Measurements from ENCODE around the gene CYP1B1. TPM values are rescaled to one million over a fixed set of nuclear protein-coding genes. Genes with fewer than 3 reads are reported as not detected.
"Not testable (repeated sequence)": the region's sequence is repeated elsewhere in the genome, so short reads cannot be mapped to it uniquely, and the experiment has no call there.

The CYP1B1 gene
- total and polyA plus RNA-seq, 7 experiments from 2014 or later, result 0.05 to 24.9 (median 6.6) TPM; not detected in 1

DNA sequence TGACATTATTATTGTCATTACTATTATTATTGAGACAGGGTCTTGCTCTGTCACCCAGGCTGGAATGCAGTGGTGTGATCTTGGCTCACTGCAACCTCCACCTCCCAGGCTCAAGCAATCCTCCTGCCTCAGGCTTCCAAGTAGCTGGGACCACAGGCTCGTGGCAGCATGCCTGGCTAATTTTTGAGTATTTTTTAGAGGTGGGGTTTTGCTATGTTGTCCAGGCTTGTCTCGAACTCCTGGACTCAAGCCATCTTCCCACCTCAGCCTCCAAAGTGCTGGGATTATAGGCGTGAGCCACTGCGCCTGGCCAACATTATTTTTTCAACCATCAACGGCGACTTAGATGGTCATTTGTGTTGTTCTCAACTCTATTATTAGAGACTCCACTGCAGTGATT lies 14.3 kb upstream of the CYP1B1 start:
- ATAC-seq; DNase-seq; H3K4me3 ChIP-seq (ENCODE audit: low read length); H3K9me3 ChIP-seq (ENCODE audit: control insufficient read depth in 2 of 3, low read length in 3 of 3); intact Hi-C loops (cut with micrococcal nuclease); POLR2A ChIA-PET; H3K27ac Mint-ChIP-seq; H3K4me1 Mint-ChIP-seq; H3K27me3 ChIP-seq (ENCODE audit: control insufficient read depth in 2 of 2, insufficient read depth in 2 of 2, low read length in 2 of 2); H3K27ac ChIP-seq (ENCODE audit: low read depth, low read length); H3K36me3 Mint-ChIP-seq; H3K4me1 ChIP-seq (ENCODE audit: control insufficient read depth in 2 of 2, insufficient read depth in 2 of 2, low read length in 2 of 2); H3K4me3 Mint-ChIP-seq; H3K36me3 ChIP-seq (ENCODE audit: control insufficient read depth in 2 of 3, insufficient read depth in 3 of 3, low read length in 3 of 3); CTCF ChIA-PET; H3K9me3 Mint-ChIP-seq: not testable (repeated sequence)
- peaks cover 22 to 49% (median 29%) of the 10 kb centered on the region in 5 donors for H3K27me3 Mint-ChIP-seq

DNA sequence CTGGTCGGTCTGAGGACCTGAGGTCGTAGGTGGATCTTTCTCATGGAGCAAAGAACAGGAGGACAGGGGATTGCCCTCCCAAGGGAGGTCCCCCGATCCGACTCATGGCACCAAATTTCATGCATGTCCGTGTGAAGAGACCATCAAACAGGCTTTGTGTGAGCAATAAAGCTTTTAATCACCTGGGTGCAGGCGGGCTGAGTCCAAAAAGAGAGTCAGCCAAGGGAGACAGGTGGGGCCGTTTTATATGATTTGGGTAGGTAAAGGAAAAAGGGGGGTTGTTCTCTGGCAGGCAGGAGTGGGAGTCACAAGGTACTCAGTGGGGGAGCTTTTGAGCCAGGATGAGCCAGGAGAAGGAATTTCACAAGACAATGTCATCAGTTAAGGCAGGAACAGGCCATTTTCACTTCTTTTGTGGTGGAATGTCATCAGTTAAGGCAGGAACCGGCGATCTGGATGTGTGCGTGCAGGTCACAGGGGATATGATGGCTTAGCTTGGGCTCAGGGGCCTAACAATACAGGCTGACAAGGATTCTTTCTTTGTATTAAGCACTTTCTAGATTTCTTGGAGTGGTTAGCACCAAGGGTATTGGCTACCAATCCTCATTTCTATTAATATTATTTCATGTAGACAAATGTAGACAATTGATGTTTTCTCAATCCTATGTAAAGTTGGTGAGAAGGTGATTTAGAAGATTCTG lies 10.2 kb upstream of the CYP1B1 start:
- H3K9me3 Mint-ChIP-seq; H3K9me3 ChIP-seq (ENCODE audit: control insufficient read depth in 2 of 3, low read length in 3 of 3); H3K36me3 Mint-ChIP-seq; H3K27ac ChIP-seq (ENCODE audit: low read depth, low read length); H3K4me3 ChIP-seq (ENCODE audit: low read length); CTCF ChIA-PET; intact Hi-C loops (cut with micrococcal nuclease); POLR2A ChIA-PET; DNase-seq; ATAC-seq; H3K4me1 ChIP-seq (ENCODE audit: control insufficient read depth in 2 of 2, insufficient read depth in 2 of 2, low read length in 2 of 2); H3K4me3 Mint-ChIP-seq; H3K4me1 Mint-ChIP-seq; H3K36me3 ChIP-seq (ENCODE audit: control insufficient read depth in 2 of 3, insufficient read depth in 3 of 3, low read length in 3 of 3); H3K27me3 ChIP-seq (ENCODE audit: control insufficient read depth in 2 of 2, insufficient read depth in 2 of 2, low read length in 2 of 2): not testable (repeated sequence)
- peaks cover 25 to 46% (median 34%) of the 10 kb centered on the region in 5 donors for H3K27me3 Mint-ChIP-seq
- H3K27ac Mint-ChIP-seq, result peak overlapping the region in 1 of 9 donors; percentile 21

DNA sequence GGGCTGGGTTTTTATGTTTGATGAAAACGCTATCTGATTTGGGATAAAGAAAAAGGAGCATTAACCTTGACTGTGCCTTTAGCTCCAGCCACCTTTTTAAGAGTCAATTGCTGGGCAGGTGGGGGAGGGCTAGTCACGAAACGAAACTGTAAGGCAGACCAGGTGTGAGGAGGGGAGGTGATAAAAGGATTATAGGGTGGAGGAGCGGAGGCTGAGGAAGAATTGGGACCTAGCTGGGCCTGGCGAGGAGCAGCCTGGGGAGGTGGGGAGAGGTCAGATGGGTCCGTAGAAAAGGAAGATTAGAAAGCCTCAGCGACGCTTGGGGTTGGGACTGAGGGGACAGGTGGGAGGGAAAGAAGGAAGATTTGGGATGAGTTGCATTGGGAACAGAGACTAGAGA lies 8.6 kb upstream of the CYP1B1 start:
- H3K36me3 Mint-ChIP-seq; H3K27ac Mint-ChIP-seq; H3K4me1 ChIP-seq (ENCODE audit: control insufficient read depth in 2 of 2, insufficient read depth in 2 of 2, low read length in 2 of 2); H3K4me3 ChIP-seq (ENCODE audit: low read length); POLR2A ChIA-PET; H3K36me3 ChIP-seq (ENCODE audit: control insufficient read depth in 2 of 3, insufficient read depth in 3 of 3, low read length in 3 of 3); H3K4me3 Mint-ChIP-seq; intact Hi-C loops (cut with micrococcal nuclease); H3K4me1 Mint-ChIP-seq; H3K9me3 Mint-ChIP-seq; ATAC-seq; H3K27ac ChIP-seq (ENCODE audit: low read depth, low read length); DNase-seq; CTCF ChIA-PET; H3K27me3 ChIP-seq (ENCODE audit: control insufficient read depth in 2 of 2, insufficient read depth in 2 of 2, low read length in 2 of 2); H3K9me3 ChIP-seq (ENCODE audit: control insufficient read depth in 2 of 3, low read length in 3 of 3): not testable (repeated sequence)
- peaks cover 25 to 59% (median 42%) of the 10 kb centered on the region in 5 donors for H3K27me3 Mint-ChIP-seq

DNA sequence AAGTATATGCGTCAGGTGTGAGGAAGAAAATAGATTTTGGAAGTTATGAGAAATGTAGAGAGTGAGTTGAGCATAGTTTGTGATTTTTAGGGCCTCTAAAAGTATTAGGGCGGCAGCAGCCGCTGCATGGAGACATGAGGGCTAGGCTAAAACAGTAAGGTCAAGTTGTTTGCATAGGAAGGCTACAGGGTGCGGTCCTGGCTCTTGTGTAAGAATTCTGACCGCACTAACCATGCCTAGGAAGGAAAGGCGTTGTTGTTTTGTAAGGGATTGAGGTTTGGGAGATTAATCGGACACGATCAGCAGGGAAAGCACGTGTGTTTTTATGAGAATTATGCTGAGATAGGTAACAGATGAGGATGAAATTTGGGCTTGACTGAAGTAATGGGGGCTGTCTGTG lies 6.8 kb upstream of the CYP1B1 start:
- H3K36me3 Mint-ChIP-seq; intact Hi-C loops (cut with micrococcal nuclease); H3K9me3 ChIP-seq (ENCODE audit: control insufficient read depth in 2 of 3, low read length in 3 of 3); H3K4me1 ChIP-seq (ENCODE audit: control insufficient read depth in 2 of 2, insufficient read depth in 2 of 2, low read length in 2 of 2); H3K9me3 Mint-ChIP-seq; H3K27ac ChIP-seq (ENCODE audit: low read depth, low read length); H3K27me3 ChIP-seq (ENCODE audit: control insufficient read depth in 2 of 2, insufficient read depth in 2 of 2, low read length in 2 of 2); DNase-seq; H3K36me3 ChIP-seq (ENCODE audit: control insufficient read depth in 2 of 3, insufficient read depth in 3 of 3, low read length in 3 of 3); H3K4me3 ChIP-seq (ENCODE audit: low read length); CTCF ChIA-PET; ATAC-seq; H3K27ac Mint-ChIP-seq; H3K4me3 Mint-ChIP-seq; POLR2A ChIA-PET: not testable (repeated sequence)
- peaks cover 35 to 75% (median 53%) of the 10 kb centered on the region in 5 donors for H3K27me3 Mint-ChIP-seq
- peaks cover 0 to 18% (median 0%) of the 10 kb centered on the region in 7 donors for H3K4me1 Mint-ChIP-seq

DNA sequence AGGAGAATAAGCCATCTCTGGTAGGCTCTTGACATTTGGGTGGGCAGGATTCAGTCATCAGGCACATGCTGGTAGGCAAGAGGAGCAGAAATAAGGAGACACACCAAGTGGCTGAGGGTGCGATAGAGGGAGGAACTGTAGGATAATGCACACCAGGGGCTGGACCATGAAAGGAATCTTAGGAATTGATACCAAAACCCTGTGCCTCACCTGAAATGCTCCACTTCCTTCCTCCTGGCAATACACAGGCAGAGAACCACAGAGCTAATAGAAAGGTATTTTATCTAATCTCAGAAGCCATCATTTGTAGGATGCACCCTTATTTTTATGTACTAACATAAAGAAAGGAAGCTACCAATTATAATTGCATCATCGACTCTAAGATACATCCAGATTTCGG lies 4.4 kb upstream of the CYP1B1 start:
- peaks cover 34 to 67% (median 51%) of the 10 kb centered on the region in 5 donors for H3K27me3 Mint-ChIP-seq
- no peaks in the 10 kb centered on the region for H3K36me3 ChIP-seq (ENCODE audit: control insufficient read depth in 2 of 3, insufficient read depth in 3 of 3, low read length in 3 of 3)
- ATAC-seq (no peak), DNase-seq (no peak)
- no peaks in the 10 kb centered on the region for H3K4me1 ChIP-seq (ENCODE audit: control insufficient read depth in 2 of 2, insufficient read depth in 2 of 2, low read length in 2 of 2)
- no peak overlapping the region for H3K4me3 ChIP-seq (ENCODE audit: low read length)
- H3K9me3 Mint-ChIP-seq, result no peaks in the 10 kb centered on the region
- H3K27ac Mint-ChIP-seq, result no peak overlapping the region
- intact Hi-C loops (cut with micrococcal nuclease), result no loop called here
- peaks cover 0 to 4% (median 0%) of the 10 kb centered on the region in 5 donors for H3K36me3 Mint-ChIP-seq
- ChIA-PET CTCF (no interaction called here), POLR2A (no interaction called here)
- H3K27me3 ChIP-seq (ENCODE audit: control insufficient read depth in 2 of 2, insufficient read depth in 2 of 2, low read length in 2 of 2), result peaks cover 0 to 3% of the 10 kb centered on the region in 2 donors
- H3K9me3 ChIP-seq (ENCODE audit: control insufficient read depth in 2 of 3, low read length in 3 of 3), result no peaks in the 10 kb centered on the region
- H3K4me1 Mint-ChIP-seq, result peaks cover 0 to 32% (median 9%) of the 10 kb centered on the region in 7 donors
- no peak overlapping the region for H3K4me3 Mint-ChIP-seq
- H3K27ac ChIP-seq (ENCODE audit: low read depth, low read length), result no peak overlapping the region

DNA sequence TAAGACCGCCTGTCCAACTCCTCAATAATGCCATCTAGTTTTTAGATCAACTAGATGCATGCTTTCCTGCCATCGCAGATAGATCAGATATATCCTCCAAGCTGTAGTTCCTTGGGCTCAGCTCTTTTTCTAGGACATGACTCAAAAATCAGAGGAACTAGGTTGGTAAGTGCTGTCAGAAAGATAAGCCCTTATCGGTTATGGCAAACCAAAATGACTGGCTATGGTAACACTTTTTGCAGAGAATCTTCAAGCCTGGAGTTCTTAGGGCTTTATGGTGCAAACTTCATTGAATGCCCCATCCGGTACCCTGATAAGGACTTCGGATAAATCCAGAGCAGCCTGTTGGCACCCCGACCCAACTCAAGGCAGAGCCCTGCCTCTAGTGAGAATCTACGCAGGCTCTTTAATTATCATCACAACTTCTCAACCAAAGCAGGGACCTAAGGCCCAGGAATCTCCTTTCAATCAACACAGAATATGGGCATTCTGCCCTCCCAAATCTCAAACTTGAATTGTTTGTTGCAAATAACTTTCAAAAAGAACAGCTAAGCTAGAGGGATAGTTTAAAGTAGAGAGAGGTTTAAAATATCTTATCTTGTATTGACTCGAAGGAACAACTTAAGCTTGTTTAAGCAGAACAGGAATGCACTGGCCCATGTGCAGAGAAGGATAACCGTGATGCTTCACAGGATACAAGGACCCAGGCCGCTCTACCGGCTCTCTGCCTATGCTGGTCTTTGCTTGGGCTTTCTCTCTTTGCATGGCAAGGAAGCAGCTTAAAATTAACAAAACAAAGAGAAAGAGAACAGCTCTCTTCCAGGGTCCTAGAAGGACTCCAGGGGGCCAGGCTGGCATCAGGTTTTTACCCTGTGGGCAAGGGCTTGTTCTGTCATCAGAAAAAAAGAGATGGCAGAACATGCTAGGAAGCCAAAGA lies 3.4 kb upstream of the CYP1B1 start:
- POLR2A ChIA-PET, result no interaction called here
- Histone ChIP-seq H3K4me1 (ENCODE audit: control insufficient read depth in 2 of 2, insufficient read depth in 2 of 2, low read length in 2 of 2) (no peaks in the 10 kb centered on the region), H3K27ac (ENCODE audit: low read depth, low read length) (no peak overlapping the region), H3K4me3 (ENCODE audit: low read length) (no peak overlapping the region), H3K9me3 (ENCODE audit: control insufficient read depth in 2 of 3, low read length in 3 of 3) (no peaks in the 10 kb centered on the region), H3K36me3 (ENCODE audit: control insufficient read depth in 2 of 3, insufficient read depth in 3 of 3, low read length in 3 of 3) (no peaks in the 10 kb centered on the region), H3K27me3 (ENCODE audit: control insufficient read depth in 2 of 2, insufficient read depth in 2 of 2, low read length in 2 of 2) (peaks cover 0 to 3% of the 10 kb centered on the region in 2 donors)
- Mint-ChIP-seq H3K4me3 (no peak overlapping the region), H3K36me3 (peaks cover 0 to 4% (median 0%) of the 10 kb centered on the region in 5 donors), H3K4me1 (peaks cover 0 to 32% (median 9%) of the 10 kb centered on the region in 7 donors), H3K27ac (no peak overlapping the region), H3K9me3 (no peaks in the 10 kb centered on the region), H3K27me3 (peaks cover 33 to 62% (median 42%) of the 10 kb centered on the region in 5 donors)
- DNase-seq (no peak), ATAC-seq (no peak)
- intact Hi-C loops (cut with micrococcal nuclease), result loop anchor here in 1 of 2 donors (5.0 kb wide), 1 partner anchor 298 kb away; the partner anchor contains the start of gene ATL2
- CTCF ChIA-PET, result no interaction called here
